ENCODE measurements around the gene ZNF850.
"Not testable (repeated sequence)": the region's sequence is repeated elsewhere in the genome, so short reads cannot be mapped to it uniquely, and the experiment has no call there.

Gene ZNF850

GRCh38 chr19:36745870-36746269 is 26.7 kb downstream of the ZNF850 start:
- H3K4me3 ChIP-seq (ENCODE audit: low read length): no peak overlapping the region
- DNase-seq (ENCODE audit: low read depth): peak; percentile 60
- TF ChIP-seq, protein P1, sequence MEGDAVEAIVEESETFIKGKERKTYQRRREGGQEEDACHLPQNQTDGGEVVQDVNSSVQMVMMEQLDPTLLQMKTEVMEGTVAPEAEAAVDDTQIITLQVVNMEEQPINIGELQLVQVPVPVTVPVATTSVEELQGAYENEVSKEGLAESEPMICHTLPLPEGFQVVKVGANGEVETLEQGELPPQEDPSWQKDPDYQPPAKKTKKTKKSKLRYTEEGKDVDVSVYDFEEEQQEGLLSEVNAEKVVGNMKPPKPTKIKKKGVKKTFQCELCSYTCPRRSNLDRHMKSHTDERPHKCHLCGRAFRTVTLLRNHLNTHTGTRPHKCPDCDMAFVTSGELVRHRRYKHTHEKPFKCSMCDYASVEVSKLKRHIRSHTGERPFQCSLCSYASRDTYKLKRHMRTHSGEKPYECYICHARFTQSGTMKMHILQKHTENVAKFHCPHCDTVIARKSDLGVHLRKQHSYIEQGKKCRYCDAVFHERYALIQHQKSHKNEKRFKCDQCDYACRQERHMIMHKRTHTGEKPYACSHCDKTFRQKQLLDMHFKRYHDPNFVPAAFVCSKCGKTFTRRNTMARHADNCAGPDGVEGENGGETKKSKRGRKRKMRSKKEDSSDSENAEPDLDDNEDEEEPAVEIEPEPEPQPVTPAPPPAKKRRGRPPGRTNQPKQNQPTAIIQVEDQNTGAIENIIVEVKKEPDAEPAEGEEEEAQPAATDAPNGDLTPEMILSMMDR (IDR thresholded peaks at IDR 0.05; ENCODE audit: insufficient read depth, low read depth, low read length, missing control alignments): no peak

DNA sequence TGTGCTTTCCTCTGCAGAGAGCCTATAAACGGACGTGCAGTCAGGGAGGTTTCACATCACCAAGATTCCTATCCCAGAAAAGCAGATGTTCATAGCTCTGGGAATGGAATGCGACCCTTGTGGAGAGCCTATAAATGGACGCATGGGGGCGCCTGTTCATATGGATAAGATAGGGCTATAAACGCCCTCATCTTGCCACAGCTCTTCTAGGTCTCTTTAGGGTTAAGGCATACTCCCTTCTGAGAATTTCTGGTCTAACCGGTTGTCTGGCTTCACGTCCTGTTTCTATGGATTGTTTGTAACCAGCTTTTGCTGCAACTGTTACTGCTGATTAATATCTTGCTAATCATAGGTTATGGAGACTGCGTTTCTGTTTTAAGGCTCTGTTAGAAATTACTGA is 36.4 kb downstream of the ZNF850 start:
- TF ChIP-seq, protein P1 (IDR thresholded peaks at IDR 0.05; ENCODE audit: insufficient read depth, low read depth, low read length, missing control alignments): peak; percentile 3
- H3K4me3 ChIP-seq (ENCODE audit: low read length): not testable (repeated sequence)
- DNase-seq (ENCODE audit: low read depth): peak; percentile 2

DNA sequence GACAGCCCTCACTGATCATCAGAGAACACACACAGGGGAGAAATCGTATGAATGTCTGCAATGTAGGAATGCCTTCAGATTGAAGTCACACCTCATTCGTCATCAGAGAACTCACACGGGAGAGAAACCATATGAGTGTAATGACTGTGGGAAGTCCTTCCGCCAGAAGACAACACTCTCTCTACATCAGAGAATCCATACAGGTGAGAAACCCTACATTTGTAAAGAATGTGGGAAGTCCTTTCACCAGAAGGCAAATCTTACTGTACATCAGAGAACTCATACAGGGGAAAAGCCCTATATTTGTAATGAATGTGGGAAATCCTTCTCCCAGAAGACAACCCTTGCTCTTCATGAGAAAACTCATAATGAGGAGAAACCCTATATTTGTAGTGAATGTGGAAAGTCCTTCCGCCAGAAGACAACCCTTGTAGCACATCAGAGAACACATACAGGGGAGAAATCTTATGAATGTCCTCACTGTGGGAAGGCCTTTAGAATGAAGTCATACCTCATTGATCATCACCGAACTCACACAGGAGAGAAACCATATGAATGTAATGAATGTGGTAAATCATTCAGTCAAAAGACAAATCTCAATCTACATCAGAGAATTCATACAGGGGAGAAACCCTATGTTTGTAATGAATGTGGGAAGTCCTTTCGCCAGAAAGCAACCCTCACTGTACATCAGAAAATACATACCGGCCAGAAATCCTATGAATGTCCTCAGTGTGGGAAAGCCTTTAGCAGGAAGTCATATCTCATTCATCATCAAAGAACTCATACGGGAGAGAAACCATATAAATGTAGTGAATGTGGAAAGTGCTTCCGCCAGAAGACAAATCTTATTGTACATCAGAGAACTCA is 52.7 kb downstream of the ZNF850 start:
- no peak overlapping the region for H3K4me3 ChIP-seq (ENCODE audit: low read length)
- DNase-seq (ENCODE audit: low read depth): peak; percentile 4
- TF ChIP-seq, protein P1 (IDR thresholded peaks at IDR 0.05; ENCODE audit: insufficient read depth, low read depth, low read length, missing control alignments): no peak

DNA sequence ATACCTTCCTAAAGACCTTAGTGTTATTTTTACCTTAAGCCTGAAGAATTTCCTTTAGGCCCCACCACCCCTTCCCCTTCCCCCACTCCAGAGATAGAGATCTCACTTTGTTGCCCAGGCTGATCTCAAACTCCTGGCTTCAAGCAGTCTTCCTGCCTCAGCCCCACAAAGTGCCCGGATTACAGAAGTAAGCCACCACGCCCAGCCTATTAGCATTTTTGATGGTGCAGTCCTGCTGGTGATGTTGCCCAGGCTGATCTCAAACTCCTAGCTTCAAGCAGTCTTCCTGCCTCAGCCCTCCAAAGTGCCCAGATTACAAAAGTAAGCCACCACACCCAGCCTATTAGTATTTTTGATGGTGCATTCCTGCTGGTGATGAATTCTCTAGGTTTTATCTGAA is 63.2 kb downstream of the ZNF850 start:
- DNase-seq (ENCODE audit: low read depth): no peak
- no peak overlapping the region for H3K4me3 ChIP-seq (ENCODE audit: low read length)
- TF ChIP-seq, protein P1 (IDR thresholded peaks at IDR 0.05; ENCODE audit: insufficient read depth, low read depth, low read length, missing control alignments): no peak

DNA sequence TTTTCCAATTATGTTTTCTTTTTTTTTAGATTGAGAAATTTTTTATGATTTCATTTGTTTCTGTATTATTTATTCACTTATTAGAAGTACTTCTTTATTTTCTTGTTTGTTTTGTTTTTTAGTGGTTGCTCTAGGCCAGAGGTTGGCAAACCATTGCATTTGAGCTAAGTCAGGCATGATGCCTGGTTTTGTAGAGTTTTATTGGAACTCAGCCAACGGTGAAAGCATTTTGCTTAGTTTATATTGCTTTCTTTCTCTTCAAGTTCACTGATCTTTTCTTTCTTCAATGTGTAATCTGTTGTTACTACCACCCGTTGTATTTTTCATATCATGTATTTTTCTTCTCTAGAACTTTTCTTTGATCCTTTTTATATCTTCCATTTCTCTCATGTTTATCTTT is 65.5 kb downstream of the ZNF850 start:
- H3K4me3 ChIP-seq (ENCODE audit: low read length): no peak overlapping the region
- TF ChIP-seq, protein P1 (IDR thresholded peaks at IDR 0.05; ENCODE audit: insufficient read depth, low read depth, low read length, missing control alignments): no peak

GRCh38 chr19:36688058-36688457 is 84.5 kb downstream of the ZNF850 start:
- peak overlapping the region; percentile 84 for H3K4me3 ChIP-seq (ENCODE audit: low read length)
- DNase-seq (ENCODE audit: low read depth): no peak
- TF ChIP-seq, protein P1 (IDR thresholded peaks at IDR 0.05; ENCODE audit: insufficient read depth, low read depth, low read length, missing control alignments): no peak

More for the DNA sequence above, 65.5 kb downstream of the ZNF850 start:
- DNase-seq (ENCODE audit: low read depth): no peak

All from epithelial cell of esophagus (primary cell).